IPS-11a (cell line): ENCODE measurements around the gene ENOX1.

Experiments used
- H3K4me3 ChIP-seq: one replicate; pipeline ENCODE4 v1.5.1; 2013; ENCODE audit warnings: low read depth, low read length, control low read depth

Gene ENOX1

GRCh38 chr13:43675577-43675976 is 111.2 kb downstream of the ENOX1 start:
- no peak overlapping the region for H3K4me3 ChIP-seq

- no peak overlapping the region for H3K4me3 ChIP-seq
Measured at GRCh38 chr13:43669964-43670363, 116.8 kb downstream of the ENOX1 start.

- H3K4me3 ChIP-seq, result no peak overlapping the region
Measured at GRCh38 chr13:43669101-43669500, 117.7 kb downstream of the ENOX1 start.

GRCh38 chr13:43666403-43666802 is 120.4 kb downstream of the ENOX1 start:
- no peak overlapping the region for H3K4me3 ChIP-seq

GRCh38 chr13:43665388-43665787 is 121.4 kb downstream of the ENOX1 start:
- H3K4me3 ChIP-seq, result no peak overlapping the region

- no peak overlapping the region for H3K4me3 ChIP-seq
Measured at GRCh38 chr13:43664700-43665191, 122.0 kb downstream of the ENOX1 start.

GRCh38 chr13:43663474-43664090 is 123.2 kb downstream of the ENOX1 start:
- H3K4me3 ChIP-seq, result no peak overlapping the region

- H3K4me3 ChIP-seq, result no peak overlapping the region
Measured at GRCh38 chr13:43662976-43663375, 123.8 kb downstream of the ENOX1 start.

- no peak overlapping the region for H3K4me3 ChIP-seq
Measured at GRCh38 chr13:43661161-43661830, 125.5 kb downstream of the ENOX1 start.

GRCh38 chr13:43657485-43657884 is 129.3 kb downstream of the ENOX1 start:
- no peak overlapping the region for H3K4me3 ChIP-seq

GRCh38 chr13:43653980-43654379 is 132.8 kb downstream of the ENOX1 start:
- H3K4me3 ChIP-seq, result no peak overlapping the region

GRCh38 chr13:43653395-43653794 is 133.4 kb downstream of the ENOX1 start:
- no peak overlapping the region for H3K4me3 ChIP-seq

- H3K4me3 ChIP-seq, result no peak overlapping the region
Measured at GRCh38 chr13:43652760-43653159, 134.0 kb downstream of the ENOX1 start.

- no peak overlapping the region for H3K4me3 ChIP-seq
Measured at GRCh38 chr13:43650882-43651281, 135.9 kb downstream of the ENOX1 start.

GRCh38 chr13:43648733-43649132 is 138.0 kb downstream of the ENOX1 start:
- no peak overlapping the region for H3K4me3 ChIP-seq

- H3K4me3 ChIP-seq, result no peak overlapping the region
Measured at GRCh38 chr13:43647471-43647870, 139.3 kb downstream of the ENOX1 start.

- H3K4me3 ChIP-seq, result no peak overlapping the region
Measured at GRCh38 chr13:43640476-43640875, 146.3 kb downstream of the ENOX1 start.

- no peak overlapping the region for H3K4me3 ChIP-seq
Measured at GRCh38 chr13:43631106-43631505, 155.7 kb downstream of the ENOX1 start.

- H3K4me3 ChIP-seq, result no peak overlapping the region
Measured at GRCh38 chr13:43629691-43630480, 156.9 kb downstream of the ENOX1 start.

- no peak overlapping the region for H3K4me3 ChIP-seq
Measured at GRCh38 chr13:43626994-43627393, 159.8 kb downstream of the ENOX1 start.

GRCh38 chr13:43614063-43614462 is 172.7 kb downstream of the ENOX1 start:
- H3K4me3 ChIP-seq, result no peak overlapping the region
